Right hindlimb (tissue), 1 donor: Measurements from ENCODE around the gene RAX2.
A peak's percentile ranks its signal among the peaks of the same experiment; 100 is the strongest.
"Not testable (repeated sequence)": the region's sequence is repeated elsewhere in the genome, so short reads cannot be mapped to it uniquely, and the experiment has no call there.

ENCODE experiments used
- DNase-seq: peaks from one replicate; pipeline ENCODE4 v3.0.0-alpha.2; 2018

Gene RAX2

DNA sequence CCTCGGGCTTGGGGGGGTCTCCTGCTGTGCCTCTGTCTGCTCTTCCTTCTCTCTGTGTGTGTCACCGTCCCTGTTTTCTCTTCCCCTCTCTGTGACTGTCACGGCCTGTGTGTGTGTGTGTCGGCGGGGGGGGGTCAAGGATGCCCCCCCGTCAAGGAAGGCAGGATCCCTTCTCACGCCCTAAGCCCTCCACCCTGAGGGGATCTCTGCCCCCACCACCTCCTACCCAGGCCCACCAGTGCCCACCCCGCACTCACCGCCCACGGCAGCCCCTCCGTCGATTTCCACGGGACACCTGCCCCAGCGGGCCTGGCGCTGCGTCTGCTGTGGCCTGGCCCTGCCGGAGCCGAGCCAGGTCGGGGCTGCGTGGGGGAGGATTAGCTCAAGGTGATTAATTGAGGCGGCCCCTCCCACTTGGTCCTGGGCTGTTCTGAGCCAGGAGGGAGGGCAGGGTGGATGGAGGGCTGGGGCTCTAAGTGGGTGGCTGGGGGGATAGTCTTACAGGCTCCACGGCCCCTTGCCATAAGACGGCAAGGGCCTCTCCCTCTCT lies at the start of gene RAX2:
RAX2 (minus strand) TSS at position 323 of the 550 bp plus-strand sequence. CDS start 486 bp downstream, outside the sequence.
- DNase-seq: no peak

DNA sequence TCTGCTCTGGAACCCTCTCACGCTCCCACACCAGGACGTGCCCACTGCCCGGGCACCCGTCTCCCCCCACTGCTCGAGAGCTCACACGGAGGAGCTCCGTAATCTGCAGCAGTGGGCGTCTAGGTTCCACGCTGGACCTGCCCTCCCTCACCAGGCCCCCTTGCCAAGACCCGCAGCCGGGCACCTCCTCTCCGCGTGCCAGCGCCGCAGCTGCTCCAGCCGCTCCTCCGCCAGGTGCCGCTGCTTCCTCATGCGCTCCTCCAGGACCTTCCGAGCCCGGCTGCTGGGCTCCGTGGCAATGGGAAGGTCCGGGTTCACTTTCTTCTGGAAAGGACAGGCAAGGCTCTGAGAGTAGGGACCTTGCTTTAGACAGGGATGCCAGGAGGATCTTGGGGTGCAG lies 49.1 kb upstream of the RAX2 start:
- DNase-seq: no peak

DNA sequence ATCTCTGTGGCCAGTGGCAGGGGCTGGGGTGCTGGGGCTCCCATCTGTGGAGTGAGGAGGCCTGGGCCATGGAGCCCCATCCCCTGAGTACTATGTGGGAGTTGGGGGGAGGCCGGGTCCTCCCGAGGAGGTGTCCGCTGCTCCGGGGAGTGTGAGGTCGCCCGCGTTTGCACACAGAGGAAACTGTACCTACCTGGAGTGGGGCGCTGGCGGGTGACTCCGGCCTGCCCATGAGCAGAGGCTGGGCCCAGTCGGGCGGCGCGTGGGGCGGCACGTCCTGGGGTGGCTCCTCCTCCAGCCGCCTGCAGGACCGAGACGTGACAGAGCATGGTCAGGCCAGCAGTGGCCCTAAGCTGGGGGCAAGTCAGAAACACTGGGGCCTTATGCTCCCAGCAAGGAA lies 48.0 kb upstream of the RAX2 start:
- DNase-seq: no peak

DNA sequence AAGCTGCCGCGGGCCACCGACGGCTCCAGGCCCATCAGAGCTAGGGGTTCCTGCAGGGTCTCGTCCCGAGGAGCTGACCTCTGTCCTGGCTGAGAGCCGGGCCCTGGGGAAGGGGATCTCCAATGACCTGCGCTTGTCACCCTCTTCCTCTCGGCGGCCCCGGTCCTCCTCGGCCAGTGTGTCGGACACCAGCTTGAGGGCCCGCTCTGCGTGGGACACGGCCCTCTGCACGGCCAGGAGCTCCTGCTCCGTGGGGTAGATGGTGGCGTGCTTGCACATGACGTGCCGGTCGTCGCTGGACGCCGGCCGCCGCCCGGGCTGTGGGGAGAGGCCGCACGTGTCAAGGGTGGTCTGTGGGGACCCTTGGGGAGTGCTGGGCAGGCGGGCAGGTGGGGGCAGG lies 46.9 kb upstream of the RAX2 start:
- no peak for DNase-seq

DNA sequence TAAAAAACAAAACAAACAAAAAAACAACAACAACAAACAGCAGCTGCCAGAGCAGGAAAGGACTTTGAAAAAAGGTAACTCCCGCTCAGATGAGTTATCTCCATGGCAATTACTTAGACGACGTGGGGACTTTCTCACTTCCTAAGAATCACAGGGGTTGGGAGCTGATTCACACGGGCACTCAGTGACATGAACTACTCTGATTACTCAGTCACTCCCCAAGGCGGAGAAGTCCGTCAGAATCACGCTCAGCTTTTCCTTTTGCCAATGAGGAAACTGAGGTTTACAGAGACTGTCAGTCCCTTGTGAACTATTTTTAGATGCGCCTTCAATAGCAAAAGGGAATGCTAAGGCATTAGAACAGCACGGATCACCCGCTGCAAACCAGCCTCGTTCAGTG lies 46.4 kb upstream of the RAX2 start:
- no peak for DNase-seq

DNA sequence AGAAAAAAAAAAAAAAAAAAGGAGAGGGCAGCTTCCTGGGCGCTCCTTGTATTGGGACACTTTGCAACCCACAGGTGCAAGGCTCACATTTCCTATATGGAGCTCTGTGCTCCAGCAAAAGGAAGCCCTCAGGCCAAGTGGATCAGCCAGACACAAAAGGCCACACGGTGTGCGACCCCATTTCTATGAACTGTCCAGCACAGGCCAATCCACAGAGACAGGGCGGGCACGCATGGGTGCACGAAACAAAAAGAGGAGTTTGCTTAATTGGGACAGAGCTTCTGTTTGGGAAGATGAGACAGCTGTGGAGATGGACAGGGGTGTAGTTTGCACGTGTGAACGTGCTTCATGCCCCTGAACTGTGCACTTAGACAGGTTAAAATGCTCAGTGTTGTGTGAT lies 45.7 kb upstream of the RAX2 start:
- DNase-seq: no peak

DNA sequence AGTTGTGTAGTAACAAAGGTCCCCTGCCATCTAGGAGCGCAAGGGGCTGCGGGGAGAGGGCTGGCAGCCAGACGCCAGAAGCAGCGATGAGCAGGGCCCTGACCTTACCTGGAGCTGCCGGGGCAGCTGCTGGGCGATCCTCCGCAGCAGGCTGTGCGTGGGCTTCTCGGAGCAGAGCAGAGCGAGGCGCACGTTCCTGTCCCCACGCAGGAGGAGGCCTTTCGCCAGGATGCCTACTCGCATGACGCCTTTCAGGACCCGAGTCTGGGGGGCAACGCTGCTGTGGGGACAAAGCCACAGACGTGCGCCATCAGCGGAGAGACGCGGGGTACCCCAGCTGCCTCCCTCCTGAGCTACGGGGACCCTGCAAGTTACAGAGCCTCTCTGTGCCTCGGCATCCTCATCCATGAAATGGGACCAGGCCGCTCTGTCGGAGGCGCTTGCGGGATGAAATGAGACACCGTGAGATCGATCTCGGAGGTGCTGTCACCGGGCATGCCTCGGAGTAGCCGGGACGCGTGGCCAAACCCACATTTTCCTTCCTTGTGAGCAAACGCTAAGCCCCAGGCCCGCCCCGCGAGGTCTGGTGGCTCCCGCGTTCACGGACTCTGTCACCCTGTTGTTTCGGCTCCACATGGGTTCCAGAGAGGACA lies 44.7 kb upstream of the RAX2 start:
- no peak for DNase-seq

DNA sequence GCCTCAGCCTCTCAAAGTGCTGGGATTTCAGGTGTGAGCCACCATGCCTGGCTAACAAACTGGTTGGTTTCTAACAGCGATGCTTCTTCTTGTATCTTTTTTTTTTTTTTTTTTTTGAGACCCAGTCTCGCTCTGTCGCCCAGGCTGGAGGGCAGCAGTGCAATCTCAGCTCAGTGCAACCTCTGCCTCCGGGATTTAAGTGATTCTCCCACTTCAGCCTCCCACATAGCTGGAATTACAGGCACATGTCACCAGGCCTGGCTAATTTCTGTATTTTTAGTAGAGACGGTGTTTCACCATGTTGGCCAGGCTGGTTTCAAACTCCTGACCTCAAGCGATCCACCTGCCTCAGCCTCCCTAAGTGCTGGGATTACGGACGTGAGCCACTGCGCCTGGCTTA lies 44.1 kb upstream of the RAX2 start:
- DNase-seq: not testable (repeated sequence)

DNA sequence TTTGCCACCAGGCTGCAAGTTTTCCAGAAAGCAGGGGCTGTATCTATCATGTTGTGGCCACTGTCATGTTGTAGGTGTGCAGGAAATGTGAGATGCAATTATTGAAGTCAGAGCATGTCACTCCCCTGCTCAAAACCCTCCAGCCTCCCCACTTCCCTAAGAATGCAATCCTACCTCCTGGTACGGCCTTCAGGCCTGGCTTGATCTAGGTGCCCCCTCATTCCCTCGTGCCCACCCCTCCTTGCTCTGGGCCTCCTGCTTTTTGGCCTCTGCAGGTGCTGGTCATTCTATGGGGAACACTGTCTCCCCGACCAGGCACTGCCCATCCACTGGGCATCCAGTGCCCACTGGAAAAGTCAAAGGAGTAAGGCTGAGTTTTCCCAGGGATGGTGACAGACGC lies 42.6 kb upstream of the RAX2 start:
- DNase-seq: no peak

DNA sequence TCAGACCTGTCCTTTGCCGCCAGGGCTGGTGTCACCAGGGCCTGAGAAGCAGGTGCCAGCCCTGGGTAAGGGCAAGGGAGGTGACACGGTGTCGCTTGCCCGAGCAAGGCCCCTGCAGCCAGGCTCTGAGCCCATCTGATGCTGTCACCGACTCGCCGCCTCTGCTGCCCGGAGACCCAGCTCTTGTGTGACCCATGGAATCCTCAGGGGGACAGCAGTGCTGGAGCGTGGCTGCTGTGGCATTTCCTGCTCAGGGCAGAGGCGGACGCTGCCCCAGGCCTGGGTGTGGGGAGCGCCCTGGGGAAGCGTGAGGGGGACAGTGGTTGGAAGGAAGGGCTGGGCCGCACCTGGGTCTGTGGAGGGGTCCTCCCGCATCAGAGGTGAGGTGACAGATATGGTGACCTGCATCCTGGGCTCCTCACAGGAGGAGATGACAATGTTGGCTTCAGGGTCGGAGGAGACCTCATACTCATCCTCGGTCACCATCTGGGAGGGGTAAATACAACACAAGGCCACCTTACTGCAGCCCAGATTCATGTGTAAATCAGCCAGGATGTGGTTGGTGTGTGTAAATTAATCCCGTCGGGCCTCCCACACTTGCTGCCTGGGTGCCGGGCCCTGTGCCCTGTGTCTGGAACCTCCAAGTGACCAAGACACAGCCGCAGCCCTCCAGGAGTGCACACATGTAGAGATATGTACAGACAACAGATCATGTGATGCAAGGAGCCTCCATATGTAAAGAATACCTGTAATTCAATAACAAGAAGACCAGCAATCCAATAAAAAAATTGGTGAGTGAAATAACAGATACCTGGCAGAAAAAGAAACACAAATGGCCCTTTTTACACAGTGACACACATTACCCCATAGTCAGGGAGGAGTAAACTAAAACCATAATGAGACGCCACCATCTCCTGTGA lies 41.7 kb upstream of the RAX2 start:
- no peak for DNase-seq

DNA sequence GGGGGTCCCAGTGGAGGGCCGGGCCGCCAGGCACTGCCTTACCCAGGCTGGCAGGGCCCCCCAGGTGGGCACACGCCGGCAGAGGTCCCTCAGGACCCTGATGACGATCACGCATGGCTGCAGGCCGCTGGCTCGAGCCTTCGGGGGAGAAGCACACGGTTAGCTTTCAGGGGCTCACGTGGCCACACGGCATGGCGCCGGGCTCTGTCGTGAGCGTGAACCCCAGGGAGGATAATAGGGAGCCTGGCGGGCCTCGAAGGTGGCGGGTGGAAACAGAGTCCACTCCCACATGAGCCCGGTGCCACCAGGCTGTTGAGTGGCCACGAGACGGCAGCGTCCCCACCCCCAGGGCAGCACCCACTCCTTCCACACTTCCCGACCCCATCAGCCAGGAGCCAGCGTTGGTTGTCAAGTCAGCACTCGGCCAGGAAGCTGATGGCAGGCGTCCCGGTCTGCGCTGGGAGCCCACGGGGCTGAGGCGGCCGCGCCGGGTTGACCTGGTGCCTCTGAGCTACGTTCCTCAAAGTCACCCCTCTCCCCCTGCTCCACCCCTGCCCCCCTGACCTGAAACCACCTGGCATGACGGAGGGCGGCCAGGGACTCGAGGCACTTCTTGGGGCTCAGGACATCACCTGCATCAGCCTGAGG lies 38.8 kb upstream of the RAX2 start:
- no peak for DNase-seq

DNA sequence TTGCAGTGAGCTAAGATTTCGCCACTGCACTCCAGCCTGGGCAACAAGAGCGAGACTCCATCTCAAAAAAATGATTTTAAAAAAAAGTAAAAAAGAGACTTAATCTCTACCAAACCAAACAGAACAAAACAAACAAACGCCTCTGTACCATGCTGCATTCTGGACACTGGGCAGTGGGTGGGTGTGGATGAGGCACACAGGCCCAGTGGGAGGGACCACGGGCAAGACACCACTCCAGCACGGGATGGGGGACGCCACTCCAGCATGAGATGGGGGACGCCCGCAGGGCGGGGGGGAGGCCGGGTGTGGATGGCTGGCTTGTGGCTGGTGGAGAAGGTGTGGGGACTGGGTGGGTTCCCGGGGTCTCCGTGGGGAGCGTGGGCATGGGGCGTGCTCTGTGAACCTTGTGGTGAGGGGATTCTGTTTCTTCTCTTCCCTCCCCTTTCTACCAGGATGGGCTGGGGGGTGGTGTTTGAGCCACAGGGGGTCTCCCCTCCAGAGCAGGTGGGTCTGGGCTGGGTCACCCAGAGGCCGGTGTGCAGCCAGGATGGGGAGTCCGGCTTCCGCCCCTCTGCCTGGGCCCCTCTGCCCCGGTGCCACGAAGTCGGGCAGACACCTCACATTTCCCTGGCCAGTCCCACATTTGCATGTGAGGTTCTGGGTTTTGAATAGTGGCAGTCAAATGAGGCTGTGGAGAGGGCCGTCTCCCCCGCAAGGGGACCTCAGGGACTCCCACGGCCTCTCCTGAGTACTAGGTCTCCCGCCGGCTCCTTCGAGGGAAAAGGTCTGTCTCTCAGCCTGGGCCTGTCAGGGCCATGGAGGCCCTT lies 38.1 kb upstream of the RAX2 start:
- no peak for DNase-seq

DNA sequence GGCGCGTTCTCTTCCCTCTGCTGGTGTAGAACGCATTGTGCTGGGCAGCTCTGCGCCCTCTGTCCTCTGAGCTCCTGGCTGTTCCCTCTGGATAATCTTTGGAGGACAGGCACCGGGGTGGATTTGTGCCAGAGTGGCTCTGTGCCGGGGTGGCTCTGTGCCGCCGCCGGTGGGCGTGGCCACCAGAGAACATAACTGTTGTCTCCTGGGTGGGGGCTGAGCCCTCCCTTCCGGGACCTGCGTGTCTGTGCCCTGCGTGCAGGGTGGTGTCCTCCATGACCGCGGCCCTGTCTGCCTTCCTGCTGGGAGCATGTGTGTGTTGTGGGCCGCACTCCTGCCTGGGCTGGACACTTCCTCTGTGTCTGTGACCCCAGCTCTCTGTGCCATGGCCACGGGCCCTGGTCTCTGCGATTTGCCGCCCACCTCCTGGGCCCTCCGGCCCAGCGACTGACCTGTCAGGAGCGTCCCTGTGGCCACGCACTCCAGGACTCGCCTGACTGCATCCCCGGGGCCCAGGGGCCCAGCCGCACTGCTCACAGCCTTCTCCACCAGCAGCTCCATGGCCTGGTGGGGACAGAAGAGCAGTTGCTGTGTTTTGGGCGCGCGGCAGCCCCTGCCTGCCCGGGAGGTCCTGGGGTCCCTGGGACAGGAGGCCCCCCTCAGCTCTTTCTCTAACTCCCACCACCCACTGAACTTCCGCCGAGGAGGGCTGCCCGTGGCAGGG lies 36.6 kb upstream of the RAX2 start:
- no peak for DNase-seq

DNA sequence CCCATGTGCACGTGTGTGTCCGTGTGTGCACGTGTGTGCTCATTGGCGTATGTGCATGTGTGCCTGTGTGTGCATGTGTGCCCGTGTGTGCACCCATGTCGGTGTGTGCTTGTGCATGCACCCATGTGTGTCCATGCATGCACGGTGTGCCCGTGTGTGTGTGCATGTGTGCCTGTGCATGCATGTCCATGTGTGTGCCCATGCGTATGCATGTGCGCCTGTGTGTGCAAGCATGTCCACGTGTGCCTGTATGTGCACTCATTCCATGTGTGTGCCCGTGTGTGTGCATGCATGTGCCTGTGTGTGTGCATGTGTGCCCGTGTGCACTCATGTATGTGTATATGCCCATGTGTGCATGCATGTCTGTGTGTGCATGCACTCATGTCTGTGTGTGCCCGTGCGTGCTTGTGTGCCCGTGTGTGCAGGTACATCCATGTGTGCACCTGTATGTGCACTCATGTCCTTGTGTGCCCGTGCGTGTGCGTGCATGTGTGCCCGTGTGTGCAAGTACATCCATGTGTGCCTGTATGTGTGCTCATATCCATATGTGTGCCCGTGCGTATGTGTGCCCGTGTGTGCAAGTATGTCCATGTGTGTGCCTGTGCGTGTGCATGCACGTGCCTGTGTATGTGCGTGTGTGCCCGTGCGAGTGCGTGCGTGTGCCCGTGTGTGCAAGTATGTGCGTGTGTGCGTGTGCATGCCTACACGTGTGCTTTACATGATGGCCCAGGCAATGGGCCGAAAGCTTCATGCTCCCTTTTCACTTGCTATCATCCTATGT lies 35.7 kb upstream of the RAX2 start:
- DNase-seq: no peak

DNA sequence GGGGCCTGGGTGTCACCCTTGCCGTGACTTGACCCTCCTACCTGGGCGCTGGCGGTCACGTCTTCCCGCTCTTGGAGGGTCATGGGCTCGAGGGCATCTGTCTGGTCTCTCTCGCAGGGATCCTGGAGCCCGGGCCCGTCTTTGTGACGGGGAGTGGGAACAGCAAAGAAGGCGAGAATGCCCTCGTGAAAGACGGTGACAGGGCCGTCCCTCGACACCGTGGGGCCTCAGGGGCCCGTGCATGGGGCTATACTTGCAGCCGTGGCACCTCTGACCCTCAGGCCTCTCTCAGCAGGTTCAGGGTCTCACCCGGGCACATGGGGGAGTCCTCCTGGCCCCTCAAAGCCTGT lies 35.1 kb upstream of the RAX2 start:
- DNase-seq: no peak

DNA sequence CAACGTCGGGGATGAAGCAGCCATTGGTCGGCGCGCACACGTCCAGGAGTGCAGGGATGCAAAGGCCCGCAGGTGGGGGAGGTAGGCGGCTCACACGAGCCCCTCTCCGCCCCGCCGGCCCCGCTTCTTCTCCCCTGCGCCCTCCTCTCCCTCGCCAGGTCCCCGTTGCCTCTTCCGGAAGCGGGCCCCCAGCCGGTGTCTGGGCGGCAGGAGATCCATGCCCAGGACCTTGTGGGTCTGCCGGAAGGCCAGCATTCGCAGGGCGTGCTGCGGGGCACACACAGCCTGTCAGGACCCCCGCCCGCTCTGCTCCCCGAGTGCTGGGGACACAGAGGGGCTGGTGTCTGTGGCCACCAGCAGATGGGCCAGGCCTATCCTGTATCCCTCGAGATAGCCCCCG lies 33.8 kb upstream of the RAX2 start:
- DNase-seq: no peak

DNA sequence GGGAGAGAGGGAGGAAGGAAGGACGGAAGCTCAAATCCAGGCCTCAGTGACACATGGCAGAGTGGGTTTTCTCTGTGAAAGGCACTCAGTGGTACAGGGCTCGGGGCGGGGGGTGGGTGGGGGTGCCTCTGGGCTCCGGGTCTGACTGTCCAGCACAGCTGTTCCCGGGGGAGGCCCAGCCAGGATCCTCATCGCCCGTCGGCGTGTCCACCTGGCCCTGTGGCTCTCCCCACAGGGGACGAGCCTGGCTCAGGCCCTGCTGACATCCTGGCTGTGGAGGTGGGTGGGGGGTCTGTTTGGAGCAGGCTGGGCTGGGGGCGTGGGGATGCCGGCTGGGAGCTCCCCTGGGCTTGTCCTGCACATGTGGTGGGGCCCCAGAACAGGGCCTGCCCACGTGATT lies 32.4 kb upstream of the RAX2 start:
- no peak for DNase-seq

DNA sequence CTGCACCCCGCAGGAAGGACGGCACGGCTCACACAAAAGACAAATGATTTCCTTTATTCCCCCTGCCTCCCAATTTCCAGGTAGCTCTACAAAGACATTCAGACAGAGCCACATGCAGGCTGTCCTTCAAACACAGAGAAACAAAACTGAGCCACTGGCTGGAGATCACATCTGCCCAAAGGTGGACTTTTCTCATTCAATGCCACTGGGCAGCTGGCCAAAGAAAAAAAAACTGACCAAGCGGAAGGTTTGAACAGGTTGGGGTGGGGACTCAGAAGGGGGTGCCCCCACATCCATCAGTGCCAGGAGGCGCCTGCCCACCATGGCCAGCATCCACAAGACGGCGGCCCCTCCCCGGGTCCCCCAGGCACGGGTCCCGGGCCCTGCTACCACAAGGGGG lies 32.0 kb upstream of the RAX2 start:
- no peak for DNase-seq

DNA sequence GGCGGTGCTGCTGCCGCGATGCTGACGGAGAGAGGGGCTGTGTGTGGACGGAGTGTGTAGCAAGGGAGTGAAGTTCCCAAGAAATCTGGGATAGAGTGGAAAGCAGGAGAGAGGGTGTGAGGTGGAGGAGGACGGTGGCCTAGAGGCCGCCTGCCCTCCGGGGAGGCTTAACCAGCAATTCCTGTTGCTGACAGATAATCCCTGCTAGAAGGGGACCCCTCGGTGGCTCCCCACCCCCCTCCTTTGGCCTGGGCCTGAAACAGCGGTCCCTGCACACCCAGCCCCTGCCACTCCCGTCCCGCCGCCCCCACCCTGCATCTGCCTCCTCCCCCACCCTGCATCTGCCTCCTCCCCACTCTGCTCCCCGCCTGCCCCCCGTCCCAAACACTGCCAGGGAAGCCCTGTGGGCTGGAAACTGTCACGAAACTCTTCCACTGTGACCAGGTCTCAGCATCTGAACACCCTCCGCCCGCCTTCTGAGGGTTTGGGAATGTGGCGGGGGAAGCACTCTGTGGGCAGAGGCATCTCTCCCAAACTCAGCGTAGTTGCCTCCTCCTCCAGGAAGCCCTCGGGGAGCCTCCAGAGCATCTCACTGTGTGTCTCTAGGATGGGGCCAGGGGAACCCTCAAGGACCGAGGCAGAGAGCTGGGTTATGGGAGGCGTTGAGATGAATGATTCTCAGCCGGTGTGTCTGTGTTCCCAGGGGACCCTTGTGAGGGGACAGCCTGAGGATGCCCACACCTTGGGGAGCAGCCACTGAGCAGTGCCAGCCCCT lies 31.3 kb upstream of the RAX2 start:
- DNase-seq: no peak

DNA sequence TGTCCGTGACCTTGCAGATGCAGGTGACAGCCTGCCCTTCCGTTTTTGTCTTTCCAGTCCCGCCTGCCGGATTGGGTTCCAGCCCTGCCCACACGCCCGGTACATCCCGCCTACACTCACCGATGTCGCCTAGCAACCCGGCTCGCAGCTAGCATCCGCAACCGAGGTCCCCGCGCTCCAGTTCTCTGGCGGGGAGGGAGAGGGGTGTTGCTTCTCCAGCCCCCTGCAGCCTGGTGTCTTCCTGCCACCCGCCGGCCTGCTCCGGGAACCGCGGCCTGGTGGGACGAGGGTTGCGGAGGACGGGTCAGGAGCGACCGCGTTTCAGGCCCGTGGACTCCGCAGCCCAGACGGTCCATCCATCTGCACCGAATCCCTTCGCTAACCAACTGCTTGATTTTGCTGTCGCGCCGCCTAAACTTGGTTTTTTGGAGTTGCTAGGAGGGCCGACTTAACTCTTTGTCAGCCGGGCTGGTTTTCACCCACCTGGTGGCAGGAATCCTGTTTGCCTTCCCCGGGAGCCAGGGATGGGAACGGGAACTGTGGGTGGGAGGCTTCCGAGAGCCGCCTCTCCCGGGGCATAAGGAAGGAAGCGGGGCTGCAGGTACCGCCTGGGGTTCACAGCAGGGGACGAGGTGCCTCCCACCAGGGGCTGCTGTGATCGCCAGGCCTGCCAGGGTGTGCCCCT lies 29.5 kb upstream of the RAX2 start:
- DNase-seq: peak; percentile 75
